Measurements from ENCODE around the gene ARHGEF25.
"Not testable (repeated sequence)": the region's sequence is repeated elsewhere in the genome, so short reads cannot be mapped to it uniquely, and the experiment has no call there.

DNA sequence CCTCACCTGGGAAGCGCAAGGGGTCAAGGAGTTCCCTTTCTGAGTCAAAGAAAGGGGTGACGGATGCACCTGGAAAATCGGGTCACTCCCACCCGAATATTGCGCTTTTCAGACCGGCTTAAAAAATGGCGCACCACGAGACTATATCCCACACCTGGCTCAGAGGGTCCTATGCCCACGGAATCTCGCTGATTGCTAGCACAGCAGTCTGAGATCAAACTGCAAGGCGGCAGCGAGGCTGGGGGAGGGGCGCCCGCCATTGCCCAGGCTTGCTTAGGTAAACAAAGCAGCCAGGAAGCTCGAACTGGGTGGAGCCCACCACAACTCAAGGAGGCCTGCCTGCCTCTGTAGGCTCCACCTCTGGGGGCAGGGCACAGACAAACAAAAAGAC is 35.4 kb downstream of the ARHGEF25 start:
- not testable (repeated sequence) for TF ChIP-seq SETDB1 (IDR thresholded peaks at IDR 0.05; ENCODE audit: insufficient read length, low read length); ZNF311 (tag by site-specific recombination; IDR thresholded peaks at IDR 0.05; ENCODE audit: borderline replicate concordance); ZNF596 (tag by site-specific recombination; IDR thresholded peaks at IDR 0.05); ATF2 (tag by site-specific recombination; IDR thresholded peaks at IDR 0.05; ENCODE audit: low read depth); ZBTB1 (tag by site-specific recombination; IDR thresholded peaks at IDR 0.05); ZNF785 (tag by site-specific recombination; IDR thresholded peaks at IDR 0.05); ZFP37 (tag by site-specific recombination; IDR thresholded peaks at IDR 0.05)
- TF ChIP-seq, protein P1, sequence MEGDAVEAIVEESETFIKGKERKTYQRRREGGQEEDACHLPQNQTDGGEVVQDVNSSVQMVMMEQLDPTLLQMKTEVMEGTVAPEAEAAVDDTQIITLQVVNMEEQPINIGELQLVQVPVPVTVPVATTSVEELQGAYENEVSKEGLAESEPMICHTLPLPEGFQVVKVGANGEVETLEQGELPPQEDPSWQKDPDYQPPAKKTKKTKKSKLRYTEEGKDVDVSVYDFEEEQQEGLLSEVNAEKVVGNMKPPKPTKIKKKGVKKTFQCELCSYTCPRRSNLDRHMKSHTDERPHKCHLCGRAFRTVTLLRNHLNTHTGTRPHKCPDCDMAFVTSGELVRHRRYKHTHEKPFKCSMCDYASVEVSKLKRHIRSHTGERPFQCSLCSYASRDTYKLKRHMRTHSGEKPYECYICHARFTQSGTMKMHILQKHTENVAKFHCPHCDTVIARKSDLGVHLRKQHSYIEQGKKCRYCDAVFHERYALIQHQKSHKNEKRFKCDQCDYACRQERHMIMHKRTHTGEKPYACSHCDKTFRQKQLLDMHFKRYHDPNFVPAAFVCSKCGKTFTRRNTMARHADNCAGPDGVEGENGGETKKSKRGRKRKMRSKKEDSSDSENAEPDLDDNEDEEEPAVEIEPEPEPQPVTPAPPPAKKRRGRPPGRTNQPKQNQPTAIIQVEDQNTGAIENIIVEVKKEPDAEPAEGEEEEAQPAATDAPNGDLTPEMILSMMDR (tag by site-specific recombination; IDR thresholded peaks at IDR 0.05) = not testable (repeated sequence)
- TF ChIP-seq, protein P2, sequence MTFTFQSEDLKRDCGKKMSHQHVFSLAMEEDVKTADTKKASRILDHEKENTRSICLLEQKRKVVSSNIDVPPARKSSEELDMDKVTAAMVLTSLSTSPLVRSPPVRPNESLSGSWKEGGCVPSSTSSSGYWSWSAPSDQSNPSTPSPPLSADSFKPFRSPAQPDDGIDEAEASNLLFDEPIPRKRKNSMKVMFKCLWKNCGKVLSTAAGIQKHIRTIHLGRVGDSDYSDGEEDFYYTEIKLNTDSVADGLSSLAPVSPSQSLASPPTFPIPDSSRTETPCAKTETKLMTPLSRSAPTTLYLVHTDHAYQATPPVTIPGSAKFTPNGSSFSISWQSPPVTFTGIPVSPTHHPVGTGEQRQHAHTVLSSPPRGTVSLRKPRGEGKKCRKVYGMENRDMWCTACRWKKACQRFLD (tag by site-specific recombination; IDR thresholded peaks at IDR 0.05) = not testable (repeated sequence)
- TF ChIP-seq, protein P3, sequence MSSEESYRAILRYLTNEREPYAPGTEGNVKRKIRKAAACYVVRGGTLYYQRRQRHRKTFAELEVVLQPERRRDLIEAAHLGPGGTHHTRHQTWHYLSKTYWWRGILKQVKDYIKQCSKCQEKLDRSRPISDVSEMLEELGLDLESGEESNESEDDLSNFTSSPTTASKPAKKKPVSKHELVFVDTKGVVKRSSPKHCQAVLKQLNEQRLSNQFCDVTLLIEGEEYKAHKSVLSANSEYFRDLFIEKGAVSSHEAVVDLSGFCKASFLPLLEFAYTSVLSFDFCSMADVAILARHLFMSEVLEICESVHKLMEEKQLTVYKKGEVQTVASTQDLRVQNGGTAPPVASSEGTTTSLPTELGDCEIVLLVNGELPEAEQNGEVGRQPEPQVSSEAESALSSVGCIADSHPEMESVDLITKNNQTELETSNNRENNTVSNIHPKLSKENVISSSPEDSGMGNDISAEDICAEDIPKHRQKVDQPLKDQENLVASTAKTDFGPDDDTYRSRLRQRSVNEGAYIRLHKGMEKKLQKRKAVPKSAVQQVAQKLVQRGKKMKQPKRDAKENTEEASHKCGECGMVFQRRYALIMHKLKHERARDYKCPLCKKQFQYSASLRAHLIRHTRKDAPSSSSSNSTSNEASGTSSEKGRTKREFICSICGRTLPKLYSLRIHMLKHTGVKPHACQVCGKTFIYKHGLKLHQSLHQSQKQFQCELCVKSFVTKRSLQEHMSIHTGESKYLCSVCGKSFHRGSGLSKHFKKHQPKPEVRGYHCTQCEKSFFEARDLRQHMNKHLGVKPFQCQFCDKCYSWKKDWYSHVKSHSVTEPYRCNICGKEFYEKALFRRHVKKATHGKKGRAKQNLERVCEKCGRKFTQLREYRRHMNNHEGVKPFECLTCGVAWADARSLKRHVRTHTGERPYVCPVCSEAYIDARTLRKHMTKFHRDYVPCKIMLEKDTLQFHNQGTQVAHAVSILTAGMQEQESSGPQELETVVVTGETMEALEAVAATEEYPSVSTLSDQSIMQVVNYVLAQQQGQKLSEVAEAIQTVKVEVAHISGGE (tag by site-specific recombination; conservative IDR thresholded peaks at IDR 0.05; ENCODE audit: low read depth) = not testable (repeated sequence)

All from HEK293 (cell line).